GM21576 (cell line): ENCODE results near the gene PHKA1.
"Not testable (repeated sequence)": the region's sequence is repeated elsewhere in the genome, so short reads cannot be mapped to it uniquely, and the experiment has no call there.

Experiments used
- ATAC-seq: cut with Tn5 transposase; IDR thresholded peaks from one replicate; pipeline ENCODE4 v1.9.1; 2021; ENCODE audit warnings: mild to moderate bottlenecking, moderate library complexity; ENCODE audit not compliant: unreplicated experiment

PHKA1 gene

GRCh38 chrX:72713599-72714477, at the start of gene PHKA1:
PHKA1 (minus strand) TSS chrX:72714306; CDS start chrX:72713880, 426 bp downstream.
- ATAC-seq, result peak; percentile 60

GRCh38 chrX:72760454-72760853, 46.3 kb upstream of the PHKA1 start:
- not testable (repeated sequence) for ATAC-seq

GRCh38 chrX:72748545-72748944, 34.4 kb upstream of the PHKA1 start:
- not testable (repeated sequence) for ATAC-seq

GRCh38 chrX:72745546-72745945, 31.4 kb upstream of the PHKA1 start:
- ATAC-seq, result not testable (repeated sequence)

- no peak for ATAC-seq
Observed at GRCh38 chrX:72735561-72735960, 21.5 kb upstream of the PHKA1 start.

- not testable (repeated sequence) for ATAC-seq
Observed at GRCh38 chrX:72733636-72734035, 19.5 kb upstream of the PHKA1 start.

- ATAC-seq, result no peak
Observed at GRCh38 chrX:72727846-72728245, 13.7 kb upstream of the PHKA1 start.

- no peak for ATAC-seq
Observed at GRCh38 chrX:72716766-72717165, 2.7 kb upstream of the PHKA1 start.

- no peak for ATAC-seq
Observed at GRCh38 chrX:72715546-72715945, 1.4 kb upstream of the PHKA1 start.

- ATAC-seq, result peak; percentile 12
Observed at GRCh38 chrX:72714478-72714916, 391 bp upstream of the PHKA1 start.

- ATAC-seq, result no peak
Observed at GRCh38 chrX:72713130-72713529, 976 bp downstream of the PHKA1 start.

- ATAC-seq, result no peak
Observed at GRCh38 chrX:72712094-72712755, 1.9 kb downstream of the PHKA1 start.

- ATAC-seq, result no peak
Observed at GRCh38 chrX:72705814-72706213, 8.3 kb downstream of the PHKA1 start.

- ATAC-seq, result no peak
Observed at GRCh38 chrX:72705111-72705510, 9.0 kb downstream of the PHKA1 start.

- no peak for ATAC-seq
Observed at GRCh38 chrX:72694170-72694569, 19.9 kb downstream of the PHKA1 start.

- ATAC-seq, result no peak
Observed at GRCh38 chrX:72693477-72693876, 20.6 kb downstream of the PHKA1 start.

GRCh38 chrX:72687396-72687795, 26.7 kb downstream of the PHKA1 start:
- ATAC-seq, result no peak

GRCh38 chrX:72685810-72686456, 28.2 kb downstream of the PHKA1 start:
- ATAC-seq, result no peak

- ATAC-seq, result no peak
Observed at GRCh38 chrX:72685018-72685417, 29.1 kb downstream of the PHKA1 start.

GRCh38 chrX:72683631-72684030, 30.5 kb downstream of the PHKA1 start:
- ATAC-seq, result no peak

- ATAC-seq, result no peak
Observed at GRCh38 chrX:72676465-72676864, 37.6 kb downstream of the PHKA1 start.

- not testable (repeated sequence) for ATAC-seq
Observed at GRCh38 chrX:72673951-72674350, 40.2 kb downstream of the PHKA1 start.
